ENCODE measurements around the gene PTK7.

The PTK7 gene

GRCh38 chr6:43146709-43147688 lies 70.9 kb downstream of the PTK7 start:
- no peak for DNase-seq (ENCODE audit: low spot score)

DNA sequence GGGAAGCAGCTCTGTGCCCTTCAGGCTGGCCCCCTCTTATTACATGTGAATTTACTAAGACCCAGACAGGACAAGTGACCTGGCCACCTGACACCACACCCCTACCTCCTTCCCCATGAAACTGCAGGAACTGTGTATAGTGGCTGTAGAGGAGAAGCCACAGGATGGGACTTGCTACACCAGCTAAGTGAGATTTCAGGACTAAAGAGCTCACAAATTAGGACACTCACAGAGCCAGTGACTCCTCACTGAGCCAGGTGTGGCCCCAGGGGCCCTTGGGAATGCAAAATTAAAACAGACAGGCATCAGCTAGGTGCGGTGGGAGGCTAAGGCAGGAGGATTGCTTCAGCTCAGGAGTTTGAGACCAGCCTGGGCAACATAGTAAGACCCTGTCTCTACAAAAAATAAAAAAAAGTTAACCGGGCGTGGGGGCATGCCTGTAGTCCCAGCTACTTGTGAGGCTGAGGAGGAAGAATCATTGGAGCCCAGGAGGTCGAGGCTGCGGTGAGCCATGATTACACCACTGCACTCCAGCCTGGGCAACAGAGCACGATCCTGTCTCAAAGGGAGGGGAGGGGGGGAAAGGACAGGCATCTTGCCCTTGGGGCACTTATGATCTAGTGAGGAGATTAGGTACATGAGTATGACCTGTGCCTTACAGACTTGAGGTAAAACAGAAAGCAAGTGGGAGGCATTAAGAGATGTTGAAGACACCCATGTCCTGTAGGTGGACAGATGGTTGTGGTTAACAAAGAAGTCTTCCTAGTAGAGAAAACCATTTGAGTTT lies 71.8 kb downstream of the PTK7 start:
- DNase-seq (ENCODE audit: low spot score) = no peak

DNA sequence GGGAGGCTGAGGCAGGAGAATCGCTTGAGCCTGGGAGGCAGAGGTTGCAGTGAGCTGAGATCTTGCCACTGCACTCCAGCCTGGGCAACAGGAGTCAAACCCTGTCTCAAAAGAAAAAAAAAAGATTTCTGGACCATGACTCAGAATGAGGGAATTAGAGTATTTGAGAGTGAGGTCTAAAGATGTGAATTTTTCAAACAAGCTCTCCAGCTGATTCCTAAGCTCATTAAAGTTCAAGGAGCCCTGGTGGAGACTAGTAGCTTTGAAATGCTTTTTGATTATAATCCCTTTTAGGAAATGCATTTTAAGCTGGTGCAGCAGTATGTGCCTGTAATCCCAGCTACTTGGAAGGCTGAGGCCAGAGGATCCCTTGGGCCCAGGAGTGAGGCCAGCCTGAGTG lies 73.2 kb downstream of the PTK7 start:
- DNase-seq (ENCODE audit: low spot score) = no peak

DNA sequence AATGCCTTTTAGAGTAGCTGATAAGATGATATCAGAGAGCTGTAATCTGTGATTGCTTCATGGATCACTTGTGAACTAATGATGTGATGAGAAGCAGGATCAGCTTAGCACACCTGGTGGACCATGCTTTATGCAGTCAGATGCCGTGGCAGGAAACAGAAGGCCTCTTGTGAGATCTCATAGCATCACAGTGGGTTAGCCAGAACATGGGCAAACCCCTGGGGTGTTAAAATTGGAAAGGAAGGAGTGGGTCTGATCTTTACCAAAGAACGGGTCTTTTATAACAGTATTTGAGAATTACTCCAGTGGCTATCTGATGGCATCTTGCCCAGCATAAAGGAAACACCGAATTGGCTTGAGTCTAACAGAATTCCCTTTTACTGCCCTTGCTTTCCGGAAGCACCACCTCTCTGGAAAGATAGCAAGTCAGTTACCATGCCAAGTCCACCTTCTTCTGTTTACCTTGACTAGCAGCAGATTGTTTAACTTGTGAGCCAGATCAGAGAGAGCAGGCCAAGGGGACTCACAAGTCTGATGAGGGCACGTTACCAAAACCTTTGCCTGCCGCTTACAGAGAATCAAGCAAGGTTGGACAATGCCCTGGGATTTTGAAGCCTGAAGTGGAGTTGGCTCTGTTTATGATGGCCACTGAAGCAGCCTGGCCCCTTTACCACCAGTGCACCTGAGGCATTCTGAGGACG lies 74.1 kb downstream of the PTK7 start:
- DNase-seq (ENCODE audit: low spot score) = no peak

DNA sequence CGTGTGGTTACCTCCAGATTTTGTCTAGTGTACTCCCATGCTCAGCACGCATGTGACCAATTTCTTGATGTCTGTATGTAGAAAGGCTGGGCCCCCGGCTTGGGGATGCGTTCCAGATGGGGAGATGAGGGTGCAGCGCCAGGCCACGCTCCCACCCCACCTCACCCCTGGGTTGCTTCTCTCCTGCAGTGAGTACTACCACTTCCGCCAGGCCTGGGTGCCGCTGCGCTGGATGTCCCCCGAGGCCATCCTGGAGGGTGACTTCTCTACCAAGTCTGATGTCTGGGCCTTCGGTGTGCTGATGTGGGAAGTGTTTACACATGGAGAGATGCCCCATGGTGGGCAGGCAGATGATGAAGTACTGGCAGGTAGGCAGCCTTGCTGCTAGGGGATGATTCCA lies 83.5 kb downstream of the PTK7 start:
- DNase-seq (ENCODE audit: low spot score) = no peak

- no peak for DNase-seq (ENCODE audit: low spot score)
These were observed 87.8 kb downstream of the PTK7 start for GRCh38 chr6:43163899-43164298.

DNA sequence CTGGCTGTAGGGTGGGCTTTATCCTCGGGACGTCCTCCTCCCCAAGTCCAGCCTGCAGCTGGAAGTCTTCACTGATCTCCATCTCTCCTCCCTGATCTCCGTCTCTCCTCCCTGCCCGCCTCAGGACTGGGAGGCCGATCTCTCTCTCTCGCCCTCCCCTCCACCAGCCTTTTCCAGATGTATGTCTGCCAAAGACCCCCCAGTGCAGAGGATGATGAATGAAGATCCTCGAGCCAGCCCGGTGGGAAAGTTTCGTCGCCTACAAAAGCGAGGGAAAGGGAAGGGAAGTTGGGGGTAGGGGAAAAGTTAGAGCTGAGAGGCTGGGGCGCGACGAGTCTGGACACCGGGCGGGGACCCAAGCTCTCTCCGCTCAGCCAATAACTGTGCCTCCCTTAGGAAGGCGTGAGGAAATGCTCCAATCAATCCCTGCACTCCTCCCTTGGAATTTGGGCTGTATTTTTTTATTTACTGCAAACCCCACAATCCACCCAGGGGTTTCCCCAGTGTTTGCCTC lies 94.4 kb downstream of the PTK7 start:
- peak; percentile 75 for DNase-seq (ENCODE audit: low spot score)

GRCh38 chr6:43170931-43171706 lies 95.0 kb downstream of the PTK7 start, which contains the start of gene SRF:
TSS of gene SRF (plus strand) at chr6:43171269. CDS start at chr6:43171657, 388 bp downstream.
- peak; percentile 86 for DNase-seq (ENCODE audit: low spot score)

GRCh38 chr6:43171707-43172103 lies 95.6 kb downstream of the PTK7 start:
- DNase-seq (ENCODE audit: low spot score) = no peak

DNA sequence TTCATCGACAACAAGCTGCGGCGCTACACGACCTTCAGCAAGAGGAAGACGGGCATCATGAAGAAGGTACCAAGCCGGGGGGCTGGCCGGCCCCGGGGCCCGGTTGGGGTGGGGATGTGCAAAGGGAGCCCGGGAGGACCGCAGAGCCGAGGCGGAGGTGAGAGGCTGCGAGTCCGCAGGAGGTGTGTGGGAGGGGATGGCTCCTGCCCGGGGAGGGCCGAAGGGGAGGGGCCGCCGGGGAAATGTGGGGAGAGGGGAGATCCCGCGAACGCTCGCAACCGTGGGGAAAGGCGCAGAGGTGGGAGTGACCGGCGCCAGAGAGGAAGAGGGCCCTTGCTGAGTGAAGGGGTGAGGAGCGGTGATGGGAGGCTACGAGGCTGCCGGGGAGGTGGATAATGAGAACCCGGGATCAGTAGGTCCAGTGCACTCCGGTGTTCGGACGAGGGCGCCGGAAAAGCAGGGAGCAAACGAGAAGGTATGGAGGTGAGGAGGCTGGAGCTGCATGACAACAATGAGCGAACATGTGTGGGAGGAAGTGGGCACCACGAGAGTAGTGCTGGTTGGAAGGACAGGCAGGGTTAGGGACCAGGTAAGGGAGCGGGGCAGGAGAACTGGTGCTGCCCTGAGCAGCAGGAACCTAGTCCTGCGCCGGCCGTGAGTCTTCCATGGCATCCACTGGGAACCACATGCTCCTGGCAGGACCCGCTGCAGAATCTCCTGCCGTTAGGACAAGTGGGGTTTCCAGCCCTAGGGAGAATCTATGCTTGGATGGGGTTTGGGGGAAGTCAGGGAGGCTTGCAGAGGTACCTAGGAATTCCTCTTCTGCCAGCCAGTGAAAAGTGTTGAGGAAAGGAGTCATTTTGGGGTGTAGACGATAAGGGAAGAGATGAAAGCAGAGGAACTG lies 96.2 kb downstream of the PTK7 start:
- DNase-seq (ENCODE audit: low spot score) = peak; percentile 31

DNA sequence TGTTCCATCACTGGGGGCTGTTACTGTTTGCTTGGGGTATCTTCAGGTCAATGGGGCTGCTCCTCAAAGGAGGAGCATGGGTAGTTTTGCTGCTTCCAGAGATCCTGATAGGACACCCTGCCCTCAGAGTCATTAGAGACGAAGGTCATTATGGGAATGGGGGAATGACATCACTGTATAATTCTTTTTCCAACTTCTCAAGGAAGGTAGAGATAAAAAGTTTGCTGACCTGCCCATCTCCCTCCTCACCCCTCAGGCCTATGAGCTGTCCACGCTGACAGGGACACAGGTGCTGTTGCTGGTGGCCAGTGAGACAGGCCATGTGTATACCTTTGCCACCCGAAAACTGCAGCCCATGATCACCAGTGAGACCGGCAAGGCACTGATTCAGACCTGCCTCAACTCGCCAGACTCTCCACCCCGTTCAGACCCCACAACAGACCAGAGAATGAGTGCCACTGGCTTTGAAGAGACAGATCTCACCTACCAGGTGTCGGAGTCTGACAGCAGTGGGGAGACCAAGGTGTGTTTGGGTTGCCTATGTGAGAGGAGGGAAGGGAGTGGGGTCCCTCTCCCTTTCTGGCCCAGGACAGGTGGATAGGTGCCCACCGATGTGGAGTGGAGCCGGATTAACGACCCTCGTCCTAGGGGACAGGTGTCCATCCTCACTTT lies 97.6 kb downstream of the PTK7 start:
- DNase-seq (ENCODE audit: low spot score) = no peak

GRCh38 chr6:43174263-43175112 lies 98.4 kb downstream of the PTK7 start:
- DNase-seq (ENCODE audit: low spot score) = peak; percentile 97

- DNase-seq (ENCODE audit: low spot score) = no peak
These were observed 99.7 kb downstream of the PTK7 start for GRCh38 chr6:43175676-43176422.

- no peak for DNase-seq (ENCODE audit: low spot score)
These were observed 100.3 kb downstream of the PTK7 start for GRCh38 chr6:43176423-43176786.

DNA sequence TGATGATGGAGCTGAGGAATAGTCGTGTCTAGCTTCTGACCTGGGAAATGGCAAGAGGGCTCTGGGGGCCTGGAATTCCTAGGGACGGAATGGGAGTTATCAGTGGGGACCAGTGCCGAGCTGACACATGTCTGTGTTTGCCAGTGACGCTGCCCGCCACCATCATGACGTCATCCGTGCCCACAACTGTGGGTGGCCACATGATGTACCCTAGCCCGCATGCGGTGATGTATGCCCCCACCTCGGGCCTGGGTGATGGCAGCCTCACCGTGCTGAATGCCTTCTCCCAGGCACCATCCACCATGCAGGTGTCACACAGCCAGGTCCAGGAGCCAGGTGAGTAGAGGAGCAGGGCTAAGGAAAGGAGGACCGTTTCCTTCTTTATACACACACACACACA lies 102.0 kb downstream of the PTK7 start:
- DNase-seq (ENCODE audit: low spot score) = no peak

DNA sequence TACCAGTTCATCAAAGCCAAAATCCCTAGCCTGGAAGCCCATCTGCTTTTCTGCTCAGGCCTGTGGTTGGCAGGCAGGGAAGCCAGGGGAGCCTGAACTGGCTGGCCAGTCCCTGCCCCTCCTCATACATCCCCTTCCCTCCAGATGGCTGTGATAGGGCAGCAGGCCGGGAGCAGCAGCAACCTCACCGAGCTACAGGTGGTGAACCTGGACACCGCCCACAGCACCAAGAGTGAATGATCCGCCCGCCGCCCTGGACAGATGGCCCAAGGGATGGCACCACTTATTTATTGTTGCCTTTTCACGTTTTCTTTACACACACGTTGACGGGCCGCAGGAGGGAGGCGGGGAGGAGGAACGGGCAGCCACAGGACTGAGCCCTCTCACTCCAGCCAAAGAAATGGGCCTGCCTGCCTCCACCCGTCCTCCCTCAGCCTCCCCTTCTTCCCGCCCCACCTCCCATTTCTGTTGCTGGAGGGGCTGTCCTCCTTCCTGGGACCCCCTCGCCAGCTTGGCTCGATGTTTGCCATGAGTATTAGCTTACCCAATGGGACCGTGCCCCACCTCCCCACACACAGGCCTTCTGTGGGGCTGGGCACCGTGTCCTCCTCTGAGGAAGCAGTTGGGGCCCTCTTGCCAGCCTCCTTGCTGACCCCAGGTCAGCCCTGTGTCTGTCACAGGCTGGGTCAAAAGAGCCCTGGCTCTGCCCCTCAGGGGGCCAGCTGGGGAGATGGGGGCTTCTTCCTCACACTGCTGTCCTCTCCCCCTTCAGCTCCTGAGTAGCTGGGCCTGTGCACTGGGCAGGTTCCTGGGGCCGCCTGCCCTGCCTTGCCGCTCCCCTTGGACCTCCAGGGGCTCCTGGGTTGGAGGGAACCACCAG lies 103.1 kb downstream of the PTK7 start:
- DNase-seq (ENCODE audit: low spot score) = no peak

GRCh38 chr6:43180058-43180457 lies 103.9 kb downstream of the PTK7 start:
- DNase-seq (ENCODE audit: low spot score) = no peak
